Upper lobe of left lung (tissue), 4 donors: ENCODE data around the gene CENPO.

Source experiments
- POLR2A ChIP-seq, 4 donors: fragments of 450-650 bp; IDR thresholded peaks; one replicate each; pipeline ENCODE4 v1.5.1; 2016 to 2017; ENCODE audit warnings: antibody characterized with exemption in 4 of 4, mild to moderate bottlenecking in 2 of 4
- POLR2AphosphoS5 ChIP-seq, 2 donors: sonication (generic); formaldehyde crosslinking; IDR thresholded peaks; one replicate each; pipeline ENCODE4 v1.5.1; 2017; ENCODE audit warnings: antibody characterized with exemption in 2 of 2

- TF ChIP-seq POLR2A (IDR thresholded peaks at IDR 0.05) (no peak), POLR2AphosphoS5 (IDR thresholded peaks at IDR 0.05) (no peak)
These were observed 44.0 kb upstream of the CENPO start for GRCh38 chr2:24749069-24749691.
